GM18508 (cell line): ENCODE measurements around the gene DDR1.

Experiments used
- ATAC-seq: cut with Tn5 transposase; IDR thresholded peaks from one replicate; pipeline ENCODE4 v1.9.1; 2021; ENCODE audit warnings: moderate number of reproducible peaks; ENCODE audit not compliant: insufficient read depth, unreplicated experiment

DDR1 gene

DNA sequence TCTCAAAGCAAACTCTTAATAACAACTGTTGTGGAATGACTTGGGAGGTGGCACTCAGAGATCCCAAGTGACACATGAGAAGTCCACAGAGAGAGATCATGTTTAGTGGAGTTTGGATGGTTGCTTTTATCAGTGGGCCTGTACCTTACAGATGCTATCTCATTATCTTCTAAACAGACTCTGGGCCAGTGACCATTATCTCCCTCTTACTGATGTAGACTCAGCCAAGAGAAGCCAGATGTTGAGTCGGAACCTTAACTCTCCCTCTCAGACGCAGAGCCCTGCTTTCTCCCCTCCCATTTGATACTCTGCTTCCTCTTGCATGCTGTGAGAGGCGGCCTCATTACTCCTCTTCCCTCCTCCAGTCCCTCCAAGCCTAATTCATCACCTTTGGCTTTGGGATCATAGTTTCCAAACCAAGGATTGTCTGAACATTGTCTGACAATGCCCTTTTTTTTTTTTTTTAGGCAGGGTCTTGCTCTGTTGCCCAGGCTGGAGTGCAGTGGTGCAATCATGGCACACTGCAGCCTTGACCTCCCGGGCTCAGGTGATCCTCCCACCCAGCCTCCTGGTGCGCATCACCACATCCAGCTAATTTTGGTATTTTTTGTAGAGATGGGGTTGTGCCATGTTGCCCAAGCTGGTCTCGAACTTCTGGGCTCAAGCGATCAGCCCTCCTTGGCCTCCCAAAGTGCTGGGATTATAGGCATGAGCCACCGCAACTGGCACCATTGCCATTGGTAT is 4.5 kb upstream of the DDR1 start:
- ATAC-seq, result no peak

DNA sequence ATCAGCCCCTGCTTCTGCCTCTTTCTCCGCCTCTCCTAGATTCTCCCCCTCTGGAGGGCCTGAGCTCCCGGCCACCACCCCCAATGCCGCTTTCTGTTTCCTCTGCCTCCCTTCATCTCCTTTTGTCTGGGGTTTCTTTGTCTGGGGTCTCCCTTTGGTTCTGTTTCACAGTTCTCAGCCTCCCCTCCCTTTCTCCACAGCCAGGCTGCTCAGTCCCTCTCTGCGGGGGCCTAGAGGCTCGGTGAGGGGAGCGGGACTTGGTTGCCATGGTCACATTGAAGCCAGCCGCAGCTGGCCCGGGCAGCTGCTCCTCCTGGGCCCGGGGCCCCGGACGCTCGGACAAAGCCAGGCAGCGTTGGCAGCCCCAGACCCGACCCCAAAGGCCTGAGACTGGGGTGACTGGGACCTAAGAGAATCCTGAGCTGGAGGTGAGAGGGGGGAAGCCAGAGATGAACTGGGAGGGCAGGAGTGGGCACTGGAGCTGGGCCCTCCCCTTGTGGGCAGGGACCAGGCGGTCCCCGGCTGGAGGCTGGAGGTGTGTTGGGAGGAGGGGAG is 3.5 kb upstream of the DDR1 start:
- no peak for ATAC-seq

DNA sequence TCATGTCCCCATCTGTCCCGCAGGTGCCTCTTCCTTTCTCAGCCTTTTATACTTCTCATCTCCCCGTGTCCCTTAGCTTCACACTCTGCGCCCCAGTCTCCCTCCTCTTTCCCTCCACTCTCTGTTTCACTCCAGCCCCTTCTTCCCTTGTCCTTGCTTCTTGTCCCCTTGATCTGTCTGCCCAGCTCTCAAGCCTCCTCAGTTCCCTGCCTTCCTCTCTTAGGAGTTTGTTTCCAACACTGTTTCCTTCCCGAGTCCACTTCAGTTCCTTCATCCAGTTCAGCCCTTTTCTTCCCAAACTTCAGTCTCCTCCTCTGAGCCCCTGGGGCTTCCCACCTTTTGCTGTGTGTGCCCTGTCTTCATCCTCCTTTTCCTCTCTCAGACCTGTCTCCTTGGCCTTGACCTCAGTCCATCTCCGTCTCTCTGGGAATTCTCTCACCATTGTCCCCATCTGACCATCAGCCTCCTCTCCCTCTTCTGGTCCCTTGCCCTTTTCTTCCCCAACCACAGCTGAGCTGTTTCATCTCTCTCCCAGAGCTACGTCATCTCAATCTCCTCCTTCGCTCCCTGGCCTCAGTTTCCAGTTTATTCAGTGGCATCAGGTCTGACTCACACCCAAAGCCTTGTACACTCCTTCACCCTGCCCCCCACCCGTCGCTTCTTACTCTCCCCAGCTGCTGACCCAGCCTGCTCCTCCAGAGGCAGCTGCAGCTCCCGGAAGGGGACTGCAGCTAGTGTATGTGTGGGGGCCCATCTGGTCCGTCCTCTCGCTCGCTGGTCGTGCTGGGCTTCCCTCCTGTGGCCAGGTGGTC is 2.7 kb upstream of the DDR1 start:
- ATAC-seq, result no peak

DNA sequence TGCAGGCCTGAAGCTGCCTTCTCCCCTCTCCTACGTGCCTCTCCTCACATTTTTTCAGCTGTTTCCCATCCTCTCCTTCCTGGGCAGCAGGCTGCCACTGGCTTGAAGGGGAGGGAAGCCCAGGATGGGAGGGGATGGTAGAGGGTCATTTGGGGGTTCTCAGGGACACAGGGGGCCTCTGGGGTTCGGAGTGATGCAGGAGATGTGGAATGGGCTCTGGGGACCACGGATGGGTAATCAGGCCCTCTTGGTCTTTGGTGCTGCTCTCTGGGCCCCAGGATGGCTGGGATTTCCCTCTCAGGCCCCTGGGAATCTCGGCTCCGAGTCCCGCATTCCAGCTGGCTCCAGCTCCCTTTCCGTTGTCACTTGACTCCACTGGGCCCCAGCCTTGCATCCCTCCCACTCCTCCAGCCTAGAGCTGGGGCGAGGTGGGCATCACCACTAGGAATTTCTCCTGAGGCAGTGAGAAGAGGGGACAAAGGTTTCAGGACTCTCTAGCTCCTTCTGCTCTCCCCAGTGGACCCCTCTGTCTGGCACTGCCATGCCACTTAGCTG is 2.0 kb upstream of the DDR1 start:
- ATAC-seq, result no peak

DNA sequence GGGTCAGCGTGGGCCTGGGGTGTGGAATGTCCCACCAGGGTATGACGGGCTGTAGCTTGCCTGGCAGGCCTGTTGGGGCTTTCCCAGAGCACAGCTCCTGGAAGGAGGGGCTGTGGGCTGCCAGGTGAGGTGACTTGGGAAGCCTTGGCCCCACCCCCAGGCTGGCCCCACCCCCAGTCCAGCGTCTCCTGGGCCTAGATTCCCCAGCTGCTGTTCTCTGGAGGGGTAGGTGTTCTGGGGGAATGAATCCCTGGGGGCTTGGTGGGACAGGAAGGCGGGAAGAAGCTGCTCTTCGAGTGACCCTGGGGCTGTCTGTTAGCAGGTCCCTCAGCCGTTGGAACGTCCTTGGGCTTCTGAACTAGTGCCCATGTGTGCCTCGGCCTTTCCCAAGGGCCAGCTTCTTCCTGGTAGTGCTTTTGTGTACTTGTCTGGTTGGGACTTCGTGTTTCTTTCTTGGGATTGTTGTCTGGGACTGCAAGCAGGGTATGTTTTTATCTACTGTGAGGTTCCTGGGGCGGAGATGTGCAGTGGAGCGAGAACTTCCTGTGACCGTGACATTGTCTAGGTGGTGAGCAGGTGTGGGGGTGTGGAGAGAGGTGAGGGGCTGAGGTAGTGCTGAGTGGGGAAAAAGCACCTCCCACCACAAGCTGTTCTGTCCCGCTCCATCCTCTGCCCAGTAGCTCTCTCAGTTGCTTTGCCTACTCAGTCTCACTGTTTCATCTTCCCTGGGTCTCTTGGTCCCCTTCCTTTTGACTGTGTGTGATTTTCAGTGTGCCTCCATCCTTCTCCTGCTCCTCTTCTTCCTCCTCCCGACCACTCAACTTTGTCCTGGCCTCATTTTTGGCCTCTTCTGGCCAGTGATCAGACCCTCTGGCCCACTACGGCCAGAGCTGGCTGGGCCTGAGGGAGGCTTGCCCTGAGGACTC is 1.3 kb upstream of the DDR1 start:
- no peak for ATAC-seq

DNA sequence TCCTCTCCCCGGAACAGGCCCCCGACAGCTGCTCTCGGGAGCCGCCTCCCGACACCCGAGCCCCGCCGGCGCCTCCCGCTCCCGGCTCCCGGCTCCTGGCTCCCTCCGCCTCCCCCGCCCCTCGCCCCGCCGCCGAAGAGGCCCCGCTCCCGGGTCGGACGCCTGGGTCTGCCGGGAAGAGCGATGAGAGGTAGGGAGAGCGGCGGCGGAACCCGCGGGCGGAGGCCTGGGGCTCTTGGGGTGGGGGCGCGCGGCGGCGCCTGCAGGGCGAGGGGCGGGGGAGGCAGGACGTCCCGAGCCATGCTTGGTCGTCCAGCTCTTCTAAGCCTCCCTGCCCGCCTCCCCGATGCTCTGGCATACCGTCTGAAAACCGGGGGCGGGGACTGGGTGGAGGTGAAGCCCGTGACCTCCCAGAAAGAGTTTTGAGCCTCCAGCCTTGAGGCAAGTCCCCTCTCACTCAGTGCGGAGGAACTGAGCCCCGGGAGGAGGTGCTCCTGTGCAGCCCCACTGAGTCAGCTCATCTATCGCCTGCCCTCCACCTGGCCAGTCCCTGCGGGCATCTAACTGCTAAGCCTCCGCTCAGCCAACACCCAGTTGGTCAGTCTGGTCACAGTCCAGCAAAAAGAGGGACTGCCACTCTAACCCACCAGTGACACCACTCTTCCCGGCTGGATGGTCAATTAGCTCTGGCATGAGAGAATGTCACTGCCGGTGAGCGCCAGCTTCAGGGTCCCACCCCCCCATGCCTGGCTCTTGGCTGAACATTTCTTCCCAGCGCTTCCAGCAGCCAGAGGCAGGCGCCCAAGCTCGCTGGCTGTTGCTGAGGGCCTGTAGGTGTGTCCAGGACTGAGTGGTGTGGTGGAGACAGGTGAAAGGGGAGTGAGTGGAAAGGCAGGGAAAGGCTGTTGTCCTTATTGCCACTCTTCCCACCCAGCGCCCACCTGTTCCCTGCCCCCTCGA is 482 bp downstream of the DDR1 start:
- ATAC-seq, result no peak

DNA sequence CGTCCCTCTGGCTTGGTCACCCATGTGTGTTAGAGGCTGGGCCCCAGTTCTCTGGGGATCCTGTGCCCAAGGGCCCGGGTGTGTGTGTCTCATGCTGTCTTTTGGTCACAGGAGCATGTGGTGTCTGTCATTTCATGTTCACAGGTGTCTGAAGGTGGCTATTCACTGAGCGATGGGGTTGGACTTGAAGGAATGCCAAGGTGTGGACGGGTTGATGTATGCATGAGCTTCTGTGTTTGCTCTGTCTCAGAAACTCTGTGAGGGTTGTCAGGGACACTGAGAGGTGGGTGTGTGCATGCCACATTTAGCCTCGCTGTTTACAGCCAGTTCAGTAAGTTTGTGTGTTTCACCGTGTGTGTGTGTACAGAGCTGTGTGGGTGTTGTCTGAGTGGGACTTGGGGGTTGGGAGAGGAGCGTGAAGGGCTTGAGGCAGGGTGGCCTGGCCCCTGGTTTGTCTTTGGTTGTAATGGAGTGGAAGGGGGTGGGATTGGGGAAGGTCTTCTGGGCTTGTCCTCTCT is 1.2 kb downstream of the DDR1 start:
- ATAC-seq, result no peak

DNA sequence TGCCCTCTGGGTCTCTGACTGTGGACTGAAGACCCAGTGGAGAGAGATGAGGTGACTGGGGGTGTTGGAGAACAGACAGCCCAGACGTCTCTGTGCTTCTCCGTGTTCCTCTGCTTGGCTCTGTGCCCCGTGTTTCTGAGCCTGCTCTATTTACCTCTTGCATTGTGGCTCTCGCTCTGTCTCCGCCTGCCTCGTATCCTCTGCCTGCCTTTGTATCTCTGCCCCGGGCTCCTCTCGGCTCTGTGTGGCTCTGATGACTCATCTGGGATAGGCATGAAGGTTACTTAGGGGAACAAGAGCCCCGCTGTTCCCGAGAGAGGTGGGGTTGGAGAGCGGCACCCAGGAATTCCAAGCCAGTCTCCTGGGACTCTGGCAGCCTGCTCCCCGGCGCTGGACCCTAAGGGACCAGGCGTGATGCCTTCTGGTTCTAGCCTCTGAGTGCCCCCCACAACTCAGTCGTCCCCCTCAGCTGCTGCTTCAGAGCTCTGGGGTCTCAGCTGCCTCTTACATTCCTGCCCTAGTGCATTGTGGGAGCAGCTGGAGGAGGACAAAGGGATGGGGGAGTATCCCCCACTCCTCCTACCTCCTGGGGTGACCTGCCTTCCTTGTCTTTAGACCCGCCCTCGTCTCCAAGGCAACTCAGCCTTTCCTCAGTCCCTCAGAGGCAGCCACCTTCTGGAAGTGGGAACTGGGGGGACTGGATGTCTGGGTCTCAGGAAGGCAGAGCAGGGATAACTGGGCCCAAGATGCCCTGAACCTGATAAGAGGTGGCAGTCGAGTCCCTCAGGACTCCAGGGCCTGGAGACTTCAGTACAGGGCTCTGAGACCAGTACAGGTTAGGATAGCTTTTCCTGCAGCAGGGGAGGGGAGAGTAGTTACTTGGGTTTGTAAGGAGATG is 1.9 kb downstream of the DDR1 start:
- ATAC-seq, result no peak

DNA sequence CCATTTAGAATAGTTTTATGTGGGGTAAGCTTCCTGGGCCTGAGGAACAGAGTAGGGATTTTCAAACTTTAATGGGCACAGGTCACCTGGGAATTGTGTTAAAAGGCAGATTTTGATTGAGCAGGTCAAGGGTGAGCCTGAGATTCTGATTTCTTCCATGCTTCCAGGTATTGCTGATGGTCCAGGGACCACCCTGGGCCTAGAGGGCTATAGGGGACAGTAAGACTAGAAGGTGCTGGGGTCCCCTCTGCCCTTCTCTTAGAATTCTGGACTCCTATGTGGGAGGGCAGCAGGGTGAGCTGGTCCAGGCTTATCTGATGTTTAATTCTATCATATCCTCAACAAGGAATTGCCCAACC is 2.6 kb downstream of the DDR1 start:
- ATAC-seq, result no peak

DNA sequence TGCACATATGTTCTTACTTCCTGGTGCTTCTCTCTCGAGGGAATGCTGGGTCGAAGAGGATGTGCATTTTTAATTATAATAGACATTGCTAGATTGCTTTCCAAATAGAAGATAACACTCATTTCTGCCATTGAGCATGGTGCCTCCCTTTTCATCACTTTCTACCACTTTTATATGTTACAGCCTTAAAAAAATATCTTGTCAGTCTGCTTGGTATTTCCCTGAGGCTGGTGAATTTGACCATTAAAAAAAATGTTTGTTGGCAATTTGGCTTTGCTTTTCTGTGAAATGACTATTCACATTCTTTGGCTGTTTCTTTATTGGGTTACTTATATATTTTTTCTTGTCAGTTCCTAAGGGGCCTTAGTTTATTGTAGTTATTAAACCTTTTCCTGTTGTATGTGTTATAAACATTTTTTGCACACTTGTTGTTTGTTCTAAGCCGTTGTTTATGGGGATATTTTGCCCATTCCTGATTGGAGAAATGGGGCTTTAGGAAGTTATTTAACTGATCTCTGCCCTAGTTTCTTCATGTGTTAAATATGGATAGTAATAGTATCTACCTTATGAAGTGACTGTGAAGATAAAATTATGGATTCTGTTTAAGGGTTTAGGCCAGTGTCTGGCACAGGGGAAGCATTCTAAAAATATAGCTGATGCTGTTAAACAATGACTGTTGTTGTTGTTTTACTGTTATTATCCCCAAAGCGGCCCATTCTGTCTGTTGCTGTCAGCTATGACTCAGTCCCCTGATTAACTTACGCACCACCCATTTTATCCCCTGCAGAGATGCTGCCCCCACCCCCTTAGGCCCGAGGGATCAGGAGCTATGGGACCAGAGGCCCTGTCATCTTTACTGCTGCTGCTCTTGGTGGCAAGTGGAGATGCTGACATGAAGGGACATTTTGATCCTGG is 3.8 kb downstream of the DDR1 start:
- no peak for ATAC-seq

DNA sequence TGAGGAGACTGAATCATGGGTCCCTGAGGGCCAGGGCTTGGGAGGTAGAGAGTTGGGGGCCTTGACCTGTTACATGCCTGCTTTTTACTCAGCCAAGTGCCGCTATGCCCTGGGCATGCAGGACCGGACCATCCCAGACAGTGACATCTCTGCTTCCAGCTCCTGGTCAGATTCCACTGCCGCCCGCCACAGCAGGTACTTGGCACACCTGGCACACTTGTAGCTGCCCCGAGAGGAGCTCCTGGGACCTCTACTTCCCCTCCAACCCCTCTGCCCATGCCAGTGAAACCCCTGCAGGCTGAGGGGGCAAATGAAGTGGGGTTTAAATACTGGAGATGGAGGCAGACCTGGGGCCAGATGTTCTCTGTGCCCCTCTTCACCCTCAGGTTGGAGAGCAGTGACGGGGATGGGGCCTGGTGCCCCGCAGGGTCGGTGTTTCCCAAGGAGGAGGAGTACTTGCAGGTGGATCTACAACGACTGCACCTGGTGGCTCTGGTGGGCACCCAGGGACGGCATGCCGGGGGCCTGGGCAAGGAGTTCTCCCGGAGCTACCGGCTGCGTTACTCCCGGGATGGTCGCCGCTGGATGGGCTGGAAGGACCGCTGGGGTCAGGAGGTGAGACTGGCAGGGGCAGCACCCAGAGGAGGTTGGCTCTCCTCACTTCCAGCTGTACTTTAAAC is 4.6 kb downstream of the DDR1 start:
- ATAC-seq, result no peak

DNA sequence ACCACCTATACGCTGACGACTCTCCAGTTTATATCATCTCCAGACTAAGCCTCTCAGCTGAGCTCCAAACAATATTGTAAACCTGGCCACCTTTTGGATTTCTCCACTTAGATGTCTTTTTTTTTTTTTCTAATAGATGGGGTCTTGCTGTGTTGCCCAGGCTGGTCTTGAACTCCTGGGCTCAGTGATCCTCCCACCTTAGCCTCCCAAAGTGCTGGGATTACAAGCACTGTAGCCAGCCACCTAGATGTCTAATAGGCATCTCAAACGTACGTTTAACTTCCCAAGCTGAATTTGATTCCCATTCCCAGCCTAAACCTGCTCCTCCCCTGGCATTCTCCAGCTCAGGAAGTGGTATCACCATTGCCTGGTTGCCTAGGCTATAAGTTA is 5.2 kb downstream of the DDR1 start:
- no peak for ATAC-seq

DNA sequence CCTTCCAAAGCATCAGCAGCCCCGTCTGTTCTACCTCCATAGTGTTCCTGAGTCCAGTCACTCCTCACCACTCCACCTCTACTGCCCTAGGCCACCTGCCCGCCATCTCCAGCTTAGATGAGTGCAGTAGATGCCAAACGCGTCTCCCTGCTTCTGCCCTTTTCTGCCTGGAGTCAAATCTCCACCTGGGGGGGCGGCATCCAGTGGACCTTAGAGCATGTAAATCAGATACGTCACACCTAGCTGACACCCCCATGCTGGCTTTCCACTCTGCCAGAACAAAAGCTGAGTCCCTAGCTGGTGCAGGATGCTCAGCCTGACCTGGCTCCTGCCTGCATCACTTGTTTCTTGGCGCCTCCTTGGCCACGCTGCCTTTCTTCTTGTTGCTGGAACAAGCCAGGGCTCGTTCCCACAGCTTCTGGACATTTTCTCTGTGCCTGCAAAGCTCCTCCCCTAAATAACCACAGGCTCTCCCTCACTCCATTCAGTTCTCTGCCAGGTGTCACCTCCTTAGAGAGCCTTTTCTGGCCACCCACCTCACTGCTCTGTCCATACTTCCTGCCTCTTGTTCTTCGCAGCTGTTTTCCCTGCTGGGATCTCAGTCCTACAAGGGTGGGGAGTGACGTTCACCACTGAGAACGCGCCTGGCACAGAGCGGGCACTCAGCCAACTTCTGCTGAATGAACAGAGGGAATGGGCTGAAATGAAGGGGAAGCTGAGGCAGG is 5.8 kb downstream of the DDR1 start:
- ATAC-seq, result no peak

DNA sequence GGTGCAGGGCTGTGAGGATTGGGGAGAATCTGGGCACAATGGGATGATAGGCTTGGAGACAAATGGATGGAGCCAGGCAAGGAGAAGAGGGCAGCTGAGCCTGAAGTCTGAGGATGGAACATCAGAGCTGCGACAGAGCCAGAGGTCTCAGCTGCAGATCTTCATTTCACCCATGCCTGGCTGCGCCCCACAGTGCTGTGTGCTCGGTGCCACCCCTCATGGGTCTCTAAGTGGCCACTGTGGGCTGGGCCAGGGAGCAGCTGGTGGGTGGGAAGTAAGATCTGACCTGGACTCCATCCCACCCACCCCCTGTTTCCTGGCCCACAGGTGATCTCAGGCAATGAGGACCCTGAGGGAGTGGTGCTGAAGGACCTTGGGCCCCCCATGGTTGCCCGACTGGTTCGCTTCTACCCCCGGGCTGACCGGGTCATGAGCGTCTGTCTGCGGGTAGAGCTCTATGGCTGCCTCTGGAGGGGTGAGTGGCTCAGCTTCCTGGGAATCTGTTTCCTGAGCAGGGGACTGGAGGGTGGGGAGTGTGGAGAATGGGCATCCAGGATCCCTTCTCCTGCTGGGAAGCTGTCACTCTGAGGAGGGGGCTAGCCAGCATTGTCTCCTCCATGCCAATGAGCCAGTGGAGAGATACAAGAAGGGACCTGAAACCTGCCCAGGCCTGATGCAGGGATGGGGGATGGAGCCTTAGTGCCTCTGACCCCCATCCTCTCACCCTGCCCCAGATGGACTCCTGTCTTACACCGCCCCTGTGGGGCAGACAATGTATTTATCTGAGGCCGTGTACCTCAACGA is 6.5 kb downstream of the DDR1 start:
- no peak for ATAC-seq

DNA sequence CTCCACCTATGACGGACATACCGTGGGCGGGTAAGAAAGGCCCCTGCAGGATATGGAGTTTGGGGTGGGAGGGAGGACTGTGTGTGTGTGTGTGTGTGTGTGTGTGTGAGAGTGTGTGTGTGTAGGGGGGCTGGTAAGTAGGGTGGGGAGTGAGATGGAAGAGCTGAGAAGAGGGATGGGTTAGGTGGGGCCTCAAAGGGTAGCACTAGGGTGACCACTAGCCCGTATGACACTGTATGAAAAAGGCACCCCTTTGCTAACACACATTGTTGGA is 7.1 kb downstream of the DDR1 start:
- no peak for ATAC-seq
